ENCODE results near the gene MPO. TPM values are rescaled to one million over a fixed set of nuclear protein-coding genes. Genes with fewer than 3 reads are reported as not detected.

The MPO gene
- total and polyA plus RNA-seq, 9 of the 15 experiments (the other 6 are each of a cell fraction or from before 2014, with no cell fraction given): 0.04 to 0.47 (median 0.39) TPM; not detected in 6

- TF ChIP-seq RREB1 (CRISPR knock-in tag; IDR thresholded peaks at IDR 0.05) (no peak), ZBTB17 (CRISPR knock-in tag; IDR thresholded peaks at IDR 0.05) (peak; percentile 86), GABPB2 (CRISPR knock-in tag; conservative IDR thresholded peaks at IDR 0.05) (peak; percentile 31; the same call in 1 of the 2 replicates), HDAC1 (IDR thresholded peaks at IDR 0.05) (peak; percentile 20 to 28; a peak in 1 of 4 replicates), PPARD (CRISPR knock-in tag; IDR thresholded peaks at IDR 0.05) (no peak), NCOA1 (IDR thresholded peaks at IDR 0.05; ENCODE audit: low read depth) (peak; percentile 13; the same call in 1 of the 2 replicates), IRF1 (CRISPR knock-in tag; IDR thresholded peaks at IDR 0.05; ENCODE audit: borderline replicate concordance) (0 out of 2 replicates have a peak, but pooled peaks have one; percentile 48), ZBTB2 (IDR thresholded peaks at IDR 0.05) (peak; percentile 86), ARID2 (IDR thresholded peaks at IDR 0.05) (peak; percentile 20; the same call in 1 of the 2 replicates), PRPF4 (IDR thresholded peaks at IDR 0.05; ENCODE audit: insufficient read depth, low read depth, low read length, poor library complexity, severe bottlenecking) (no peak), ZNF75A (CRISPR knock-in tag; IDR thresholded peaks at IDR 0.05) (0 out of 2 replicates have a peak, but pooled peaks have one; percentile 8), HMG20A (CRISPR knock-in tag; conservative IDR thresholded peaks at IDR 0.05) (0 out of 2 replicates have a peak, but pooled peaks have one; percentile 43), MEIS2 (IDR thresholded peaks at IDR 0.05; ENCODE audit: partially characterized antibody) (peak; percentile 62), MNT (conservative IDR thresholded peaks at IDR 0.05) (peak; percentile 56 to 76), ZNF41 (CRISPR knock-in tag; conservative IDR thresholded peaks at IDR 0.05) (peak; percentile 31), NBN (IDR thresholded peaks at IDR 0.05; ENCODE audit: low read depth) (0 out of 2 replicates have a peak, but pooled peaks have one; percentile 47), CREM (IDR thresholded peaks at IDR 0.05; ENCODE audit: low read depth) (peak; percentile 69; the same call in 1 of the 2 replicates)
These were observed 48.5 kb upstream of the MPO start (continued) for GRCh38 chr17:58329035-58329809.
